Endometrial microvascular endothelial cells (primary cell): Measurements from ENCODE around the gene PNLIPRP2. TPM values are rescaled to one million over a fixed set of nuclear protein-coding genes. Genes with fewer than 3 reads are reported as not detected.

Experiments
- in situ Hi-C: cut with HindIII; loops from 2 replicates; pipeline ENCODE4 v1.10.0; 2017; ENCODE audit warnings: low sequenced_read_pairs, low pct_unique_long_range_greater_than_20kb; ENCODE audit errors: inconsistent ontology term
- total RNA-seq: library from RNA; depleted of rRNA; stranded (reverse); fragments of >200 nt; gene quantifications from one replicate; pipeline ENCODE4 v1.2.3, GENCODE V29; 2015; ENCODE audit errors: inconsistent ontology term

The PNLIPRP2 gene
- total RNA-seq, 1 donor from 2014 or later, result not detected

DNA sequence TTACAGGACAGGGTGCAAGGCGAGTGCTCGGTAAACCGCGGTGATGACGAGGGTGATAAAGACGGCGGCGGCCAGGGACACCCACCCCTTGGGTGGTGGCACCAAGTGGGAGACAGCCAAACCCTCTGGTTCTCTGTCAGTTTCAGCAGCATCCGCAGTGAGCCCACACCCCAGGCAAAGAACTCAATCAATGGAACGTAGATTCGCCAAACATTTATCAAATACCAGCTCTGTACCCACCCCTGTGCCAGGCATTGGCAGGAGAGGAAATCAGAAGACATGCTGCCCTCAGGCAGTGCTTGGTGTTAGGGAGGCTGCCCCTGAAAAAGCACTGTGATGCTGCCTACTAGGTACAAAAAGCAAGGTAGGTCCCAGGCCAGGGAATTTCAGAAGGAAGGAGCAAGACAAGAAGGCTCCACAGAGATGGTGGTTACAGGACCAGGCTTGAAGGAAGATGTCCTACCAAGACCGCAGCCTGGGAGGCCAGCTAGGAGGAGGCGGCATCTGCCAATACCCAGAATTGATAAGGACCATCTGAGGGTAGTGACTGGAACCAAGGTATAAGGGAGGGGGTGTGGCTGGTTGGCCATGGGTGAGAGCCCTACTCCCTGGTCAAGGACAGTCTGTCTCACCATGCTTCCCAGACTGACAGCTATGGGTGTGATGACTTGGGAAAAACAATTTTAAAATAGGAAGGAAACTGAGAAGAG lies 10.2 kb upstream of the PNLIPRP2 start:
- in situ Hi-C loops, result no loop called here

DNA sequence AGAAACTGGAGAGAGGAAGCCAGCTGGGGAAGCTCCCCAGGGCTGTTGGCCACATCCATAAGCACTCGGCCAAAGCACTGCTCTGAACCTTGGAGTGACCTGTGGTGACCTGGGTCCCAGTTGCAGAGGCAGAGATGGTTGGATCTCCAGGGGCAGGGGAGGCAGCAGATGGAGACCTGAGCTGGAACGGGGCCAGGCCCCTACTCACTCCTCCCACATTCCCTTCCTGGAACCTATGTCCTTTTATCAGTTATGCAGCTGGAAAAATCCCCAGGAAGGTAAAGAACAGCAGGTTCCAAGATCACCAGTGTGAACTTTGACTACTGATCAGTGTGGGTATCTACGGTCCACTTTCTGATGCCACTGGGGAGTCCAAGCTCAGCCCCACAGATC lies 9.6 kb upstream of the PNLIPRP2 start:
- in situ Hi-C loops, result no loop called here

DNA sequence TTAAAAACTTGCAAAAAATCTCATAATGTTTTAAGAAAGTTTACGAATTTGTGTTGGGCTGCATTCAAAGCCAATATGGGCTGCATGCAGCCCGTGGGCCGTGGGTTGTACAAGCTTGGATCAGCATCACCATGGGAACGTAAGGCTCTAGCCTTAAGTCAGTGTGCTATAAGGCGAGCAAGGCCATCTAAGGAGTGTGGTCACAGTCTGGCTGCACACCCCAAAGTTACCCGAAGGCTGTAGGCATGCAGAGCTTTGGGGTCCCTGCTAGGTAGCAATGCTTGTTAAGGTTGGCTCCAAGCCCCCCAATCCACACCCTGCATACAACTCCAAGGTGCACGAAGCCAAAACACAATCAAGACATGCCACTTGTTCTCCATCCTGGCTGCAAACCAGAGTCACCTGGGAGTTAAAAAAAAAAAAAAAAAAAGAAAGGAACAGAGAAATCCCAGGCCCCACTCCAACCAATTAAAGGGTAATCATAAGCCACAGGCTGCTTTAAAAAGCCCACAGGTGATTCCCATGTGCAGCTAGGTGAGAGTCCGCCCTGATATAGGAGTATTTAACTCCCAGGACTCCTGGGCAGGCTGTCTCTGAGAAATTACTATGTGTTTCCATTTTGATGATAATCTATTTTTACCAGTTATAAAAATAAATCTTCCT lies 8.5 kb upstream of the PNLIPRP2 start:
- in situ Hi-C loops, result no loop called here

DNA sequence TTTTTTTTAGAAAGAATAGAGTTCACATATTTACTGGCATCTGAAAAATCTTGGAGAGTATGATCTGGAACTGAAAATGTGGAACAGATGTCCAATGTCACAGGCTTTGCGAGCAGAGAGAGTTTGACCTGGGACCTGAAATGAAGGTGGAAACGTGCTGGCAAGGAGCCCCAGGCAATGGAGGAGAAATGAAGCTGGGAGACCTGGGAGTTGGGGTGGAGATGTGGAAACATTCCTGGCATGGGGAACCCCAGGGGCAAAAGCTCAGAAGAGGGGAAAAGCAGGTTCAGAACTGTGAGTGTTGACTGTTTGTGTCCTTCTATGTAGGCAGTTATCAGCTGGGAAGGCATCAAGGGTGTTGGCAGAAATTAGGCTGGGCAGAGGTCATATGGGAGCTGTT lies 7.3 kb upstream of the PNLIPRP2 start:
- in situ Hi-C loops, result no loop called here

DNA sequence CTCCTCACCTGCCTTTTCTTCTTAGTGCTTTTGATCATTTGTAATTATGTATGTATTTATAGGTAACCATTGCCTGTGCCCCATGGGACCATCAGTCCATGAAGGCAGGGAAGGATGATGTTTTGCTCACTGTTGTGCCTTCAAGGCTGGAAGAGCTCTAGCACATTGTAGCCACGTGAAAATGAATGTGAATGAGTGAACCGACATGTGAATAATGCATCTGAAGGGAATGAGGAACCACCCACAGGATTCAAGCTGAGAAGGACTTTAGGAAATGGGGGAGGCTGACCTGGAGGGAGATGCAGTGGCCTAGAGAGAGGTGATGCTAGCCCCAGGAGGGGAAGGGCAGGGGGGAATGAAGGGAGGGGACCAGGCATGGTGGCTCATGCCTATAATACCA lies 6.0 kb upstream of the PNLIPRP2 start:
- in situ Hi-C loops, result no loop called here

DNA sequence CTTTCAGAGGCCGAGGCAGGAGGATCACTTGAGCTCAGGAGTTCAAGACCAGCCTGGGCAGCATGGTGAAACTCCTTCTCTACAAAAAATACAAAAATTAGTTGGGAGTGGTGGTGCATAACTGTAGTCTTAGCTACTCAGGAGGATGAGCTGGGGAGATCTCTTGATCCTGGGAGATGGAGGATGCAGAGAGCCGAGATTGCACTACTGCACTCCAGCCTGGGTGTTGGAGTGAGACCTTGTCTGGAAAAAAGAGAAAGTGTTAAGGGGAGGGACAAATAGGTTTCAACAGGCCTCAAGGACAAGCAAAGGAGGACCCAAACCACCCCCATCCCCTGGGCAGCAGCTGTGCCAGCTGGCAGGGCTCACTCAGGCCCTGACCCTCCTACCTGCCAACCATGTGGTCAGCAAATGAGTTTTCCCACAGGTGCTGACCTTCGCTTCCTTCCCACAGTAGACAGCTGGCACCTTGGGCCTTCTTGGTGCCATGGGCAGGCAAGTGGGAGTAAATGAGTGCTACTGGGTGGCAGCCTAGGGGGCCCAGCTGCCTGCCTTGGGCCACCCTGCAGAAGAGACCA lies 5.5 kb upstream of the PNLIPRP2 start:
- in situ Hi-C loops, result no loop called here

DNA sequence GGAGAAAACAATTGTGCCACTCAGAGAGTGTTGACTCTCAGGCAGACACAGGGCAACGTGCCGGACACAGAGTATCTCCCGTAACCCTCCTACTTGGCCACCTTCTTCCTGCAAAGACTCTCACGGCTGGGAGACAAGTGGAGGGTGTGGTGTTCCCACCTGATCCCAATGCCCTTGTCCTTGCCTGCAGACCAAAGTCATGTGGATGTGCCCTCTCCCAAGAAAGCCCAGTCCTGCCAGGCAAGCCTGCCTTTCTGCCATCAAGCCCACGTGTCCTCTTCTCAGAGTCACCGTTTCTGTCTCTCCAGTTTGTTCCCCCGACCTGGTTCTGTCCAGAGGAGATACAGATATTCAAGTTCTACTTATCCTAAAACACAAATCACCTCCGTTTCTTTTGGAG lies 723 bp downstream of the PNLIPRP2 start:
- in situ Hi-C loops, result no loop called here

DNA sequence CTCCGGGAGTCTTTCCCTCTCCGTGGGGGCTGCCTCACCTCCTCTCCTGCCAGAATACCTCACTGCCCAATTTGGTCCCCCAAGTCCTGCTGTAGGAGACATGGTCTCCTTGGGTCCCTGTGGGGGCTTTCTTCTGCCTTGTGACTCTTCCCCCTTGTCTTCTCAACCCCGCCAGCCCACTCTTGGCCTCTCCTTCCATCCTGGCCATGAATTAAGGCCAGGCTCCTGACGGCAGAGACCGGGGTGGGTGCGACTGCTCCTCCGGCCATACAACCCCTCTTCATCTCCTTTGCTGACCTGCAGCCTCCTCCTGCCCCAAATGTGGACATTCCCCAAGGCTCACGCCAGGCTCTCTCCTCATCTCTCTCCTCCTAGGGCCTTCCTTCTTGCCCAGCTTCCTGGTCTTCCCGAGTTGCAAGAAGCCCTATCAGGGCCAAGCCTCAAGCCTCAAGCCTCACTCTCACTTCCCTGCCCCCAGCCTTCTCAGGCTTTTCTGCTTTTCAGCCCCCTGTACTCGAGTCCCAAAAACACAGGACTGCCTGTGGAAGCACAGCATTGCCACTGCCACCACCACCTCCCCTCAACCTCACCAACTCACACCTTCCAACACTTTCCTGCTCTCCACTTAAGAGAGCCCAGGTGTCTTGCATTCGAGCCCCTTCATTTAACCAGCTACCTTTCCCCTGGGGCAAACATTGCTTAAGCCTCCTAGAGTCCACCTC lies 1.3 kb downstream of the PNLIPRP2 start:
- in situ Hi-C loops, result no loop called here

DNA sequence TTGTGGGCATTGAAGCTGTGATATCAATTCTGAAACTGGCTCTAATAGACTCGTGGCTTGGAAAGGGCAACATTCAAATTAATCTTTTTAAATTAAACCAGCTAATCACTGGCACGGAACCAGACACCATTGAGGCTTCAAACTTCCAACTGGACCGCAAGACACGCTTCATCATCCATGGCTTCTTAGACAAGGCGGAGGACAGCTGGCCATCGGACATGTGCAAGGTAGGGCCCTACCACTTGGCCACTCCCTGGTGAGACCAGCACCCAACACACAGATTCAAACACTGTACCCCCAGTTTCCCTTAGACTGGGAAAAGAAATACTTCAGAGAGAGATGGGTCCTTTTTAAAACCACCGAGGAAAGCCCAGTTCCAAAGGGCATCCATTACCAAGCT lies 5.1 kb downstream of the PNLIPRP2 start:
- in situ Hi-C loops, result no loop called here

DNA sequence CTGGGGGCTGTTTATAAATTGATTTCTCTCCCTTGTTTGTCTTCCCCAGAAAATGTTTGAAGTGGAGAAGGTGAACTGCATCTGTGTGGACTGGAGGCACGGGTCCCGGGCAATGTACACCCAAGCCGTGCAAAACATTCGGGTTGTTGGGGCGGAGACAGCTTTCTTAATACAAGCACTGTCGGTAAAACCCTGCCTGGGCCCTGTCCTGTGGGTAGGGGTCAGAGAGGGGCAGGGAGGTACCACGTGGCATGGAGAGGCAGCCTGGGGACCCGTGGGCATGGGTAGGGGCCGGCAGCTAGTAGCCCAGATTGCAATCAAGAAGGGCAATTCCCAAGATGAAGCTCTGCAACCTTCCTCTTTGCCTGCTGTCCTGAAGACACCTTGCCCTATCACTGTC lies 6.1 kb downstream of the PNLIPRP2 start:
- in situ Hi-C loops, result no loop called here

DNA sequence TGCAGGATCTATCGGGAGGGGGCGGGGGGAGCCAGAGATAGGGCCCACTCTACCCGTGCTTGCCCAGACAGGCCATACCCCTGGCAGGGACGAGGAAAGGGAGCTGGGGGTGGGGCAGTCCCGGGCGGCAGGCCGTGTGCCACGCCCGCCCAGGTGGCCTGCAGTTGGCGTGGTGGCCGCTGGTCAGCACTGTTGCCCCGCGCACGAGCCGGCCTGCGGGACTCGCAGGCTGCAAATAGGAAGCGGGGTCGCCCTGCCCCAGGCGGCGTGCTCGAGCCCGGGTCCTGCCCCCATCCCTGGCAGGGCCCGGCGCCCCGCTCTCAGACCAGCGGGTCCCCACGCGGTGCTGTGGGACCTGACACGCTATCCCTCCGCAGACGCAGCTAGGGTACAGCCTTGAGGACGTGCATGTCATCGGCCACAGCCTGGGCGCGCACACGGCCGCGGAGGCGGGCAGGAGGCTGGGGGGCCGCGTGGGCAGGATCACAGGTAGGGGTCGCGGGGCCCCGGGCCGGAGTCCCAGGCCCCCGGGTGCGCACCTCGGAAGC lies 6.7 kb downstream of the PNLIPRP2 start:
- in situ Hi-C loops, result no loop called here

DNA sequence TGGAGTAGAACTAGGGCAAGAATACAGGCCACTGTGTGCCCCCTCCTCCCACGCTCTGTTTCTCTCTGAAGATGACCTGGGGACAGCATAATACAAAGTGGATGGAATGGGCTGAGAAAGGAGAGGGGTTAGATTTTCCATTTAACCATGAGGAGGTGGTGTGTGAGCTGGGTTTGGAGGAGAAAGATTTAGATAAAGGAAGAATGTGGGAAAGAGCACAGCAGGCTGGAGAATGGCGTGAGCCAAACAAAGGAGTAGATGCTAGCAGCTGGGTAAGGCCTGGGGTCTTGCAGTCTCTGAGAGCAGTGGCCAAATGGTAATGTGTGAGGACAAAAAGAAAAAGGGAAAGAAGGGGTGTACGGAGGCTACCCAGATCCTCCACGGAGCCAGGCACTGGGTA lies 8.6 kb downstream of the PNLIPRP2 start:
- in situ Hi-C loops, result no loop called here

DNA sequence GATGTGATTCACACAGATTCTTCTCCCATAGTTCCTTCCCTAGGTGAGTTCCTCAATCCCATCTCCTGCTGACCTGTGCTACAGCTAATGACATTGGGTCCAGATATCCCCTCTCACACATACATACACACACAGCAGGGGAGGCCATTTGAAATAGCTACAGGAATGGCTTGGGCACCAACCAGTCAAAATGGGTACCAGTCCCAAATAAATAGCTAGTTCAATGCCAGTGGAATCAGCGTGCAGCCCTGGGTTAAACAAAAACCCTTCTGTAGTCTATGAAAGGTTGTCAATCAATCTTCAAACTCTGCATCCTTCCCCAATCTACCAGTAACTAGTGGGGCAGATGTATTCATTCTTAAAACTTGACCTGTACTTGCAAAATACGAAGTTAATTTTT lies 9.3 kb downstream of the PNLIPRP2 start:
- in situ Hi-C loops, result no loop called here

DNA sequence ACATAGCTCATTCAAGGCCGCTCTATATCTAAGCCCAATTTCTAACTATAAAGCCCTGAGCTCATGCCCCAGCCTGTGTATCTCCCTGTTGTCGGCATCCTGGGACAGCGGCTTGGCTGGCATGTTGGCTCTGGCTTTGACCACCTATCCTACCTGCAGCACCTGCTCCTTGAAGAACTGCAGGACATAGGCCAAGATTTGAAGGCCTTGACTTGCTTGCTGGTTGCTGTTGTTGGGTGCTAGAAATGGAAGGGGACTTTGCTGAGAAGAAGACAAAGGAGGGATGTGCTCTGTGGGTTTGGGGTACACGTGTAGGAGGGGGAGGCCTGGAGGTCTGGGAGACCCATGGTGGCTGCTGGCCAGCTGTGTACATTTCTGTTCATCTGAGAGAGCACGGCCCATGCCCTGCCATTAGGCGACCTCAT lies 11.1 kb downstream of the PNLIPRP2 start:
- in situ Hi-C loops, result no loop called here

DNA sequence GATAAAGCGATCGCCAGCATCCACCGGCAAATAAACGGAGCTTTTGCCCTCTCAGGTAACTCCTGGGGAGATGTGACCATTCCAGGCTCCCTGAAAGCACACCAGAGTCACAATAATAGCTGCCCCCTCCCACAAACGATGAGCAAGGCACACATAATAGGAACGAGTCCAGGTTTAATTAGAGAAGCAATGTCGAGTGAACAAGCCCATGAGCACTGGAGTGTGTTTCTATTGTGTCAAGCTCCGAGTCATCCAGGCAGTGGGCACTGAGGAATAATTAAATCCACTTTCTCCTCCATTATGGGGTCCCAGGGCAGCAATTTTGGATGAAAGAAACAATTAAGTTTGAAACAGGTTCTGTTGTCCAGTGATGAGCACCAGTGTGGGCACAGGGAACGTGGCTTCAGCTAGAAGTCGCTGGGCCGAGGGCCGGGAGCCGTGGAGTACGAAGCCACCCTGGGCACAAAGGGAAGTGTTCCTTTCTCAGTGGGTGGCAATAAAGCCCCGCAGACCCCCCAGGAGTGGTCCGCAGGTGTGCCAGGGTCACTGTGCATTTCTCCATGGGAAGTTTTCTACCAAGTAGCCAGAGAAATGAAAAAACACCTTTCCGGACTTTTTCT lies 12.0 kb downstream of the PNLIPRP2 start:
- in situ Hi-C loops, result no loop called here

DNA sequence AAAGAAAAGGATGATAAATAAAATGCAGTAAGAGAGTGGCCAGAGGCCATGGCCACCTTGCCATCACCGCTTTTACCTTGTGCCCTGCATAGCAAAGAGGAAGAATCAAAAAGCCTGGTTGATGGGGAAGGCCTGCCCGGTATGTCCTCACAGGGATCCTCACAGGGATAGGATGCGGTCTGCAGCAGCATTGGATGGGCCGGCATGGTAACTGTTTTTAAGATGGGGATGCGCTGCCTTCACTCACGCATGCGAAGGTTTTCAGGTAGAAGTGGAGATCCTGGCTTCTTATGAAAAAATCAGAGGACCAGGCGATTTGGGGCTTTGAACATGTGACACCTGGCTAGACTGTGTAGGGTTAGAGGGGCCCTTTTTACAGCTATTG lies 12.5 kb downstream of the PNLIPRP2 start:
- in situ Hi-C loops, result no loop called here

DNA sequence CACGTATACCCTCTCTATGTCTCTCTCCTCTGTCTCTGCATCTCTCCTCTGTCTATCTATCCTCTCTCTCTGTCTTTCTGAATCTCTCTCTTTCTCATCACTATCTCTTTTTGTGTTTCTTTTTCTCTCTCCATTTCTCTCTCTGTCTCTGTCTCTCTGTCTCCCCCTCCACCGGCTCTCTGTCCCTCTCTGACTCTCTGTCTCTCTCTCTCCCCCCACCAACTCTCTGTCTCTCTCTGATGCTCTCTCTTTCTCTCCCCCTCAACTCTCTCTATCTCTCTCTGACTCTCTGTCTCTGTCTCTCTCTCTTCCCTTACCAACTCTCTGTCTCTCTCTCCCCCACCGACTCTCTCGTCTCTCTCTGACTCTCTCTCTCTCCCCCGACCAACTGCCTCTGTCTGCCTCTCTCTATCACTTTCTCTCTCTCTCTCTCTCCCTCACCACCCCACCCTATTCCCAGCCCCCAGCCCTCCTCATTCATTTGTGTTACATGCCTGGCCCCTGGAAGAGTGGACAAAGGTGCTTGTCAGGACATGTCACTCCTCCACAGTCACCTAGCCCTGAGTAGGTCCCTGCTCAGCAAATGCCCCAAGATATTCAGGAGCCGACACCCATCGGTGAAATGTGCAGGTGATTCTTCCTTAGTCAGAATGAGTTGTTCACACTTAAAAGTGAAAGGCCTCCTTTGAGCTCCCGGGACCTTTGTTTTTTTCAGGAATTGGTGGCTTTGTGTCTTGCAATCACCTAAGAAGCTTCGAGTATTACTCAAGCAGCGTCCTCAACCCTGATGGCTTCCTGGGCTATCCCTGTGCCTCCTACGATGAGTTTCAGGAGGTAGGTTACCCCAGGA lies 13.6 kb downstream of the PNLIPRP2 start:
- in situ Hi-C loops, result no loop called here

DNA sequence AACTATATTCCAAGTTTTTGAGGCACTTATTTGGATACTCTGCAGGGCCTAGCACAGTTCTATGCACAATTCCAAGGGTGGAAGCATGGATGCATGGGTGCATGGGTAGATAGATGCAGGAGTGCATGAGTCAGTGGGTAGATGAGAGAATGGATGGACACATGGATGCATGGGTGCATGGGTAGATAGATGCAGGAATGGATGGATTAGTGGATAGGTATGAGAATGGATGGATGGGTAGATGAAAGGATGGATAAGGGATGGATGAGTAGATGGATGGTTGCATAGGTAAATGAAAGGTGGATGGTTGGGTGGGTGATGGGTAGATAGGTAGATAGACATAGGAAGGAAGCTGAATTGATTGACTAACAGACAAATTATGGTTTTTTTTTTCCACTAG lies 15.6 kb downstream of the PNLIPRP2 start:
- in situ Hi-C loops, result no loop called here
